VCaP (cell line): ENCODE measurements around the gene UBE2E1.
"Not testable (repeated sequence)": the region's sequence is repeated elsewhere in the genome, so short reads cannot be mapped to it uniquely, and the experiment has no call there.

ENCODE experiments used
- H3K27ac ChIP-seq: fragments of 450-650 bp; 2 replicates; pipeline ENCODE4 v1.5.1; 2017
- CTCF ChIP-seq: fragments of 450-650 bp; conservative IDR thresholded peaks from 2 replicates; pipeline ENCODE4 v1.5.1; 2017; ENCODE audit warnings: mild to moderate bottlenecking, moderate library complexity

UBE2E1 gene

GRCh38 chr3:23900744-23901143, 95.0 kb downstream of the UBE2E1 start:
- TF ChIP-seq CTCF: no peak
- no peak overlapping the region for H3K27ac ChIP-seq

GRCh38 chr3:23904545-23904944, 98.8 kb downstream of the UBE2E1 start:
- no peak overlapping the region for H3K27ac ChIP-seq

GRCh38 chr3:23909341-23909740, 103.6 kb downstream of the UBE2E1 start:
- no peak for TF ChIP-seq CTCF
- H3K27ac ChIP-seq: no peak overlapping the region

More at GRCh38 chr3:23904545-23904944, 98.8 kb downstream of the UBE2E1 start:
- TF ChIP-seq CTCF: no peak

- TF ChIP-seq CTCF: no peak
- H3K27ac ChIP-seq: no peak overlapping the region
Measured at GRCh38 chr3:23911397-23911796, 105.6 kb downstream of the UBE2E1 start.

- not testable (repeated sequence) for H3K27ac ChIP-seq
Measured at GRCh38 chr3:23912335-23912734, 106.6 kb downstream of the UBE2E1 start.

GRCh38 chr3:23913182-23913581, 107.4 kb downstream of the UBE2E1 start:
- TF ChIP-seq CTCF: no peak

GRCh38 chr3:23913873-23914743, 108.4 kb downstream of the UBE2E1 start:
- peak overlapping the region; percentile 91 for H3K27ac ChIP-seq
- TF ChIP-seq CTCF: no peak

More at GRCh38 chr3:23913182-23913581, 107.4 kb downstream of the UBE2E1 start:
- H3K27ac ChIP-seq: peak overlapping the region; percentile 91

- H3K27ac ChIP-seq: peak overlapping the region; percentile 91
Measured at GRCh38 chr3:23915537-23916108, 109.9 kb downstream of the UBE2E1 start.

More at GRCh38 chr3:23915537-23916108, 109.9 kb downstream of the UBE2E1 start:
- no peak for TF ChIP-seq CTCF
